ENCODE data around the gene YBEY. TPM values are rescaled to one million over a fixed set of nuclear protein-coding genes. Genes with fewer than 3 reads are reported as not detected.
A peak's percentile ranks its signal among the peaks of the same experiment; 100 is the strongest.

The YBEY gene
- total RNA-seq, 1 donor from 2014 or later, result 10.6 TPM

GRCh38 chr21:46273341-46273740 is 12.8 kb upstream of the YBEY start:
- Mint-ChIP-seq H3K9me3 (ENCODE audit: low read depth) (no peaks in the 10 kb centered on the region), H3K4me1 (ENCODE audit: low read depth) (no peaks in the 10 kb centered on the region), H3K27ac (ENCODE audit: unreplicated experiment) (no peak overlapping the region), H3K27me3 (ENCODE audit: low read depth) (no peaks in the 10 kb centered on the region), H3K36me3 (ENCODE audit: low read depth) (peaks cover 46% of the 10 kb centered on the region), H3K4me3 (ENCODE audit: unreplicated experiment) (no peak overlapping the region)
- DNase-seq (ENCODE audit: low spot score), result no peak
- TF ChIP-seq CTCF (IDR thresholded peaks at IDR 0.05), result no peak

GRCh38 chr21:46274797-46275390 is 11.2 kb upstream of the YBEY start:
- Mint-ChIP-seq H3K27me3 (ENCODE audit: low read depth) (no peaks in the 10 kb centered on the region), H3K36me3 (ENCODE audit: low read depth) (peaks cover 45% of the 10 kb centered on the region), H3K9me3 (ENCODE audit: low read depth) (no peaks in the 10 kb centered on the region), H3K4me3 (ENCODE audit: unreplicated experiment) (no peak overlapping the region), H3K27ac (ENCODE audit: unreplicated experiment) (no peak overlapping the region), H3K4me1 (ENCODE audit: low read depth) (no peaks in the 10 kb centered on the region)
- TF ChIP-seq CTCF (IDR thresholded peaks at IDR 0.05), result no peak
- no peak for DNase-seq (ENCODE audit: low spot score)

GRCh38 chr21:46284077-46284644 is 2.0 kb upstream of the YBEY start:
- peak overlapping the region; percentile 64 for H3K4me3 Mint-ChIP-seq (ENCODE audit: unreplicated experiment)
- H3K4me1 Mint-ChIP-seq (ENCODE audit: low read depth), result peaks cover 51% of the 10 kb centered on the region
- no peak for DNase-seq (ENCODE audit: low spot score)
- TF ChIP-seq CTCF (IDR thresholded peaks at IDR 0.05), result no peak
- H3K27me3 Mint-ChIP-seq (ENCODE audit: low read depth), result no peaks in the 10 kb centered on the region
- peak overlapping the region; percentile 88 for H3K27ac Mint-ChIP-seq (ENCODE audit: unreplicated experiment)
- H3K36me3 Mint-ChIP-seq (ENCODE audit: low read depth), result peaks cover 15% of the 10 kb centered on the region
- no peaks in the 10 kb centered on the region for H3K9me3 Mint-ChIP-seq (ENCODE audit: low read depth)

- no peaks in the 10 kb centered on the region for H3K9me3 Mint-ChIP-seq (ENCODE audit: low read depth)
- no peaks in the 10 kb centered on the region for H3K27me3 Mint-ChIP-seq (ENCODE audit: low read depth)
- peaks cover 15% of the 10 kb centered on the region for H3K36me3 Mint-ChIP-seq (ENCODE audit: low read depth)
- TF ChIP-seq CTCF (IDR thresholded peaks at IDR 0.05), result no peak
- H3K4me1 Mint-ChIP-seq (ENCODE audit: low read depth), result peaks cover 52% of the 10 kb centered on the region
- H3K4me3 Mint-ChIP-seq (ENCODE audit: unreplicated experiment), result peak overlapping the region; percentile 92
- H3K27ac Mint-ChIP-seq (ENCODE audit: unreplicated experiment), result peak overlapping the region; percentile 97
- DNase-seq (ENCODE audit: low spot score), result no peak
Observed at GRCh38 chr21:46284733-46285132, 1.4 kb upstream of the YBEY start.

GRCh38 chr21:46285206-46285661 is 908 bp upstream of the YBEY start, which contains the start of gene MCM3AP:
Gene MCM3AP, minus strand, starts transcription at chr21:46285611. Its CDS starts 325 bp downstream, at chr21:46285286.
- Mint-ChIP-seq H3K36me3 (ENCODE audit: low read depth) (peaks cover 12% of the 10 kb centered on the region), H3K4me1 (ENCODE audit: low read depth) (peaks cover 52% of the 10 kb centered on the region), H3K9me3 (ENCODE audit: low read depth) (no peaks in the 10 kb centered on the region), H3K27ac (ENCODE audit: unreplicated experiment) (peak within 1 kb of the TSS; percentile 97), H3K4me3 (ENCODE audit: unreplicated experiment) (peak within 1 kb of the TSS; percentile 92), H3K27me3 (ENCODE audit: low read depth) (no peaks in the 10 kb centered on the region)
- no peak for DNase-seq (ENCODE audit: low spot score)
- no peak for TF ChIP-seq CTCF (IDR thresholded peaks at IDR 0.05)

Measured in chondrocyte (in vitro differentiated cells).